ENCODE data around the gene BMP2K. TPM values are rescaled to one million over a fixed set of nuclear protein-coding genes. Genes with fewer than 3 reads are reported as not detected.

Gene BMP2K
- total and polyA plus RNA-seq, 2 donors (not counting 1 experiment from before 2014, with no cell fraction given): 54.8 to 126 TPM

GRCh38 chr4:78765432-78766006 lies 10.6 kb upstream of the BMP2K start:
- H4K20me1 ChIP-seq (ENCODE audit: control insufficient read depth, extremely low read depth, insufficient read depth, low read length): no peaks in the 10 kb centered on the region
- H3K4me1 ChIP-seq (ENCODE audit: control insufficient read depth, extremely low read depth, insufficient read depth, low read length): peaks cover 21% of the 10 kb centered on the region
- no peaks in the 10 kb centered on the region for H3K9me3 ChIP-seq (ENCODE audit: control insufficient read depth, insufficient read depth, low read depth, low read length)
- H3K27me3 ChIP-seq (ENCODE audit: control insufficient read depth, insufficient read depth, low read length): no peaks in the 10 kb centered on the region
- no peaks in the 10 kb centered on the region for H3K79me2 ChIP-seq (ENCODE audit: control insufficient read depth, insufficient read depth, low read length)
- H2AFZ ChIP-seq (ENCODE audit: low read length): no peak overlapping the region
- no peak overlapping the region for H3K4me2 ChIP-seq (ENCODE audit: extremely low read depth, insufficient read depth, low read length)
- H3K4me3 ChIP-seq (replicated peaks in 1 of 4; ENCODE audit: control extremely low read depth in 1 of 4, insufficient read depth in 1 of 4, low read depth in 3 of 4, low read length in 4 of 4): no peak overlapping the region
- no peak overlapping the region for H3K9ac ChIP-seq (ENCODE audit: insufficient read depth, low read length)
- no peak for DNase-seq (ENCODE audit: low read depth in 2 of 2)
- TF ChIP-seq EZH2 (IDR thresholded peaks at IDR 0.05; ENCODE audit: low read length, missing control alignments) (no peak), CTCF (conservative IDR thresholded peaks at IDR 0.05 in 1 of 2, IDR thresholded peaks at IDR 0.05 in 1 of 2; ENCODE audit: low read depth in 1 of 2, low read length in 2 of 2) (no peak)
- no peaks in the 10 kb centered on the region for H3K36me3 ChIP-seq (ENCODE audit: control insufficient read depth, insufficient read depth, low read length)
- no peak overlapping the region for H3K27ac ChIP-seq (ENCODE audit: insufficient read depth, low read length)

DNA sequence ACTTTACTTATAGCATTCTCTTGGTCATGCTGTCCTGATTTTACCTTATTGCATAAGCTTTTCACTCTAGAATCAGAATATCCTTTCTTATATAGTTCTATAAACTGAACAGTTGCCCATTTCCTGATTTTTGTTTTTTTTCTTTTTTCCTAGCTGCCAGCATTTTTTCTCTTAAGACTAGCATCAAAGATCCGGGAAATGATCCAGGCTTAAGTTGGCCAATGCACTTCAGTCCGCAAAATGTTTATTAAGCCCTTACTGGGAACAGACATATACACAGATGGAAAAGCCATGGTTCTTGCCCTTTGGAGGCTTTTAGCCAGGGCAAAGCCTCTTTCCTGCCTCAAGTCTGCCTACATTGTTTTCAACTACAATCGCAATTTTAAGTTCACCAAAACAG lies 10.1 kb upstream of the BMP2K start:
- peaks cover 21% of the 10 kb centered on the region for H3K4me1 ChIP-seq (ENCODE audit: control insufficient read depth, extremely low read depth, insufficient read depth, low read length)
- TF ChIP-seq CTCF (conservative IDR thresholded peaks at IDR 0.05 in 1 of 2, IDR thresholded peaks at IDR 0.05 in 1 of 2; ENCODE audit: low read depth in 1 of 2, low read length in 2 of 2) (no peak), EZH2 (IDR thresholded peaks at IDR 0.05; ENCODE audit: low read length, missing control alignments) (no peak)
- no peak overlapping the region for H3K4me2 ChIP-seq (ENCODE audit: extremely low read depth, insufficient read depth, low read length)
- H3K27ac ChIP-seq (ENCODE audit: insufficient read depth, low read length): no peak overlapping the region
- H4K20me1 ChIP-seq (ENCODE audit: control insufficient read depth, extremely low read depth, insufficient read depth, low read length): no peaks in the 10 kb centered on the region
- peak; percentile 58 to 97 for DNase-seq (ENCODE audit: low read depth in 2 of 2)
- no peaks in the 10 kb centered on the region for H3K27me3 ChIP-seq (ENCODE audit: control insufficient read depth, insufficient read depth, low read length)
- no peak overlapping the region for H2AFZ ChIP-seq (ENCODE audit: low read length)
- H3K36me3 ChIP-seq (ENCODE audit: control insufficient read depth, insufficient read depth, low read length): no peaks in the 10 kb centered on the region
- H3K9ac ChIP-seq (ENCODE audit: insufficient read depth, low read length): no peak overlapping the region
- H3K79me2 ChIP-seq (ENCODE audit: control insufficient read depth, insufficient read depth, low read length): no peaks in the 10 kb centered on the region
- no peak overlapping the region for H3K4me3 ChIP-seq (replicated peaks in 1 of 4; ENCODE audit: control extremely low read depth in 1 of 4, insufficient read depth in 1 of 4, low read depth in 3 of 4, low read length in 4 of 4)
- H3K9me3 ChIP-seq (ENCODE audit: control insufficient read depth, insufficient read depth, low read depth, low read length): no peaks in the 10 kb centered on the region

DNA sequence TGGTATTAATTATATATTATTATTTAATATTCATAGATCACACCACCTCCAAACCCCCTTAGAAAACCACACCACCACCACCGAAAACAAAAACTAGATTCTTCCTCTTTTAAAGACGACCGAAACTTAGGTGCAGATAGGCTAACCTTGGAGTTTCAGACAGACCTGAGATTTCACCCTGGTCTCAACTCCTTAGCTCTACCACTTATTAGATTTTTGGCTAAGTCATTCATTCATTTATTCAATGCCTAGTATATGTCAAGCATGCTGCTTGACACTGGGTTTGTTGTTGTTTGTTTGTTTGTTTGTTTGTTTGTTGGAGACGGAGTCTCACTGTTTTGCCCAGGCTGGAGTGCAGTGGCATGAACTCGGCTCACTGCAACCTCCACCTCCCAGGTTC lies 9.5 kb upstream of the BMP2K start:
- H3K9ac ChIP-seq (ENCODE audit: insufficient read depth, low read length): no peak overlapping the region
- no peak overlapping the region for H3K4me3 ChIP-seq (replicated peaks in 1 of 4; ENCODE audit: control extremely low read depth in 1 of 4, insufficient read depth in 1 of 4, low read depth in 3 of 4, low read length in 4 of 4)
- no peaks in the 10 kb centered on the region for H3K79me2 ChIP-seq (ENCODE audit: control insufficient read depth, insufficient read depth, low read length)
- H3K9me3 ChIP-seq (ENCODE audit: control insufficient read depth, insufficient read depth, low read depth, low read length): no peaks in the 10 kb centered on the region
- TF ChIP-seq CTCF (conservative IDR thresholded peaks at IDR 0.05 in 1 of 2, IDR thresholded peaks at IDR 0.05 in 1 of 2; ENCODE audit: low read depth in 1 of 2, low read length in 2 of 2) (no peak), EZH2 (IDR thresholded peaks at IDR 0.05; ENCODE audit: low read length, missing control alignments) (no peak)
- H3K27ac ChIP-seq (ENCODE audit: insufficient read depth, low read length): no peak overlapping the region
- H3K27me3 ChIP-seq (ENCODE audit: control insufficient read depth, insufficient read depth, low read length): no peaks in the 10 kb centered on the region
- H3K36me3 ChIP-seq (ENCODE audit: control insufficient read depth, insufficient read depth, low read length): no peaks in the 10 kb centered on the region
- H3K4me1 ChIP-seq (ENCODE audit: control insufficient read depth, extremely low read depth, insufficient read depth, low read length): peaks cover 21% of the 10 kb centered on the region
- H4K20me1 ChIP-seq (ENCODE audit: control insufficient read depth, extremely low read depth, insufficient read depth, low read length): no peaks in the 10 kb centered on the region
- H3K4me2 ChIP-seq (ENCODE audit: extremely low read depth, insufficient read depth, low read length): no peak overlapping the region
- no peak overlapping the region for H2AFZ ChIP-seq (ENCODE audit: low read length)
- no peak for DNase-seq (ENCODE audit: low read depth in 2 of 2)
